NCI-H1930 (cell line): ENCODE results near the gene DNAJC18.

ENCODE experiments used
- DNase-seq, 2 experiments: peaks; one replicate each; lab custom pipeline; 2025; lab: John Stamatoyannopoulos, UW

Gene DNAJC18

GRCh38 chr5:139361835-139362429, 77.4 kb downstream of the DNAJC18 start:
- DNase-seq = no peak

GRCh38 chr5:139360384-139360783, 78.9 kb downstream of the DNAJC18 start:
- DNase-seq = no peak
